Colonic mucosa (tissue), 4 donors: Measurements from ENCODE around the gene CBY3. TPM values are rescaled to one million over a fixed set of nuclear protein-coding genes. Genes with fewer than 3 reads are reported as not detected.
"Not testable (repeated sequence)": the region's sequence is repeated elsewhere in the genome, so short reads cannot be mapped to it uniquely, and the experiment has no call there.

Experiments used
- DNase-seq: peaks from one replicate; pipeline ENCODE4 v3.0.0-alpha.2; 2020
- H3K27ac ChIP-seq: fragments of 200-600 bp; one replicate; pipeline ENCODE4 v1.8.0; 2021
- H3K27me3 ChIP-seq: fragments of 200-600 bp; one replicate; pipeline ENCODE4 v1.8.0; 2021
- H3K36me3 ChIP-seq: fragments of 200-600 bp; one replicate; pipeline ENCODE4 v1.8.0; 2021
- H3K4me1 ChIP-seq: fragments of 200-600 bp; one replicate; pipeline ENCODE4 v1.8.0; 2021; ENCODE audit warnings: mild to moderate bottlenecking
- H3K4me3 ChIP-seq: fragments of 200-600 bp; one replicate; pipeline ENCODE4 v1.8.0; 2021
- H3K9ac ChIP-seq, 2 donors: one replicate each; pipeline ENCODE4 v1.7.0; 2013; ENCODE audit warnings: control low read depth in 2 of 2, low read depth in 2 of 2, low read length in 2 of 2
- H3K9me3 ChIP-seq: fragments of 200-600 bp; one replicate; pipeline ENCODE4 v1.8.0; 2021
- intact Hi-C: fragments of 100-400 bp; cut with DNase I; formaldehyde crosslinking; loops from one replicate; pipeline ENCODE4 v1.14.1; 2022
- total RNA-seq, 2 donors: library from RNA; stranded (reverse); fragmentation: NEBNext Ultra II Directional in 1 of 2; extraction: Animal tissue kit (Norgen Biotek cat#: 25700) in 1 of 2; gene quantifications; one replicate each; pipeline ENCODE4 v1.2.1, GENCODE V29; 2021
- TF ChIP-seq, protein P1 (sequence below): fragments of 200-600 bp; IDR thresholded peaks from one replicate; pipeline ENCODE4 v1.8.0; 2022; ENCODE audit warnings: antibody characterized with exemption, mild to moderate bottlenecking
- donor health status: healthy.
- donor health status: DM: no; HTN: no; CAD: no.
- donor health status: DM: no; HTN: no; CAD: no.

Gene CBY3
- total RNA-seq, 2 donors from 2014 or later: not detected

GRCh38 chr5:179698935-179699615 lies 18.2 kb upstream of the CBY3 start, which contains the start of gene CANX:
Gene CANX, plus strand, starts transcription at chr5:179698967. Its CDS starts 6,715 bp downstream, at chr5:179705682.
- Histone ChIP-seq H3K27ac (peak within 1 kb of the TSS; percentile 95), H3K4me1 (peaks cover 15% of the 10 kb centered on the region), H3K9ac (peak within 1 kb of the TSS; percentile 97 to 98), H3K9me3 (no peaks in the 10 kb centered on the region), H3K36me3 (no peaks in the 10 kb centered on the region), H3K4me3 (peak within 1 kb of the TSS; percentile 72), H3K27me3 (no peaks in the 10 kb centered on the region)
- TF ChIP-seq, protein P1, sequence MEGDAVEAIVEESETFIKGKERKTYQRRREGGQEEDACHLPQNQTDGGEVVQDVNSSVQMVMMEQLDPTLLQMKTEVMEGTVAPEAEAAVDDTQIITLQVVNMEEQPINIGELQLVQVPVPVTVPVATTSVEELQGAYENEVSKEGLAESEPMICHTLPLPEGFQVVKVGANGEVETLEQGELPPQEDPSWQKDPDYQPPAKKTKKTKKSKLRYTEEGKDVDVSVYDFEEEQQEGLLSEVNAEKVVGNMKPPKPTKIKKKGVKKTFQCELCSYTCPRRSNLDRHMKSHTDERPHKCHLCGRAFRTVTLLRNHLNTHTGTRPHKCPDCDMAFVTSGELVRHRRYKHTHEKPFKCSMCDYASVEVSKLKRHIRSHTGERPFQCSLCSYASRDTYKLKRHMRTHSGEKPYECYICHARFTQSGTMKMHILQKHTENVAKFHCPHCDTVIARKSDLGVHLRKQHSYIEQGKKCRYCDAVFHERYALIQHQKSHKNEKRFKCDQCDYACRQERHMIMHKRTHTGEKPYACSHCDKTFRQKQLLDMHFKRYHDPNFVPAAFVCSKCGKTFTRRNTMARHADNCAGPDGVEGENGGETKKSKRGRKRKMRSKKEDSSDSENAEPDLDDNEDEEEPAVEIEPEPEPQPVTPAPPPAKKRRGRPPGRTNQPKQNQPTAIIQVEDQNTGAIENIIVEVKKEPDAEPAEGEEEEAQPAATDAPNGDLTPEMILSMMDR: no peak
- intact Hi-C loops: loop anchor here (5.0 kb wide), 1 partner anchor 33 kb away; the partner anchor contains the start of gene MAML1
- no peak for DNase-seq

DNA sequence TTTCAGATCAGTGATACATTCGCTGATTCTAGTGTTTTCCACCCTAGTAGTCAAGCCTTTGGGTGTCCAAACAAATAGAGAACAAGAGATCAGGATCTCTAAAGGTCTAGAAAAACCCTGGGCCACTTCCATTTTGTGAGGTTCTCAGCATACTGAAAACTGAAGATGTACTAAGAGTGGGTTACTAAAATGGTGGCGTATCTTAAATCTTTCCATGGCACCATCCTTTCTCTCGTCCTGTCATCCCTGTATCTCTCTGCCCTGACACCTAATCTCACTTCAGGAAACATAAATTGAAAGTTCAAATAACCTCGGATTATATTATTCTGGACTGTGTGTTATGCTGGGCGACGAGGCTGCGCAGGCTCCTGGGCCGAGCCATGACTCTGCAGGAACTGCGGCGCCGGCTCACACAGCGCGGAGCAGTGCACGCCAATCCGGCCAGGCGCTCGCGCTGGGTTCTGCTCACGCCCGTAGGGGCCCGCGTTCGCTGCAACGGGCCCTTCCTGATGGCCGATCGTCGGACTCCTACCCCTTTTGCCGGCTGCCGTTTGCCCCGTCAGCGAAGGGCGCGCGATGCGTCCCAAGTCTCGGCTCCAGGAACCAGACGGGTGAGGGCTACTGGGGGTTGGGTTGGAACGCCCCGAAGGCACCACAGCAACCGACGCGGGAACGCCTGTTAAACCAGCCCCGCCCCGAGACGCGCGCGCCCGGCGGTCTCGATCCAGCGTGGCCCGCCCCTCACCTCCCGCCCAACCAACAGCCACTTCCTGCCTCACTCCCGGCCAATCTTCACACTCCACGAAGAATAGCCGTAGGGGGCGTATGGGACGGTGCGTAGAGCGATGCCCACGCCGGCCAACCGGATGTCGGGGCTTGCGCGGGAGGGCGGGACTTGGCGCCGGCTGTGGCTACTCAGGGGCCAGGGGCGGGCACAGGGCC lies 17.4 kb upstream of the CBY3 start:
- H3K9ac ChIP-seq: peak overlapping the region; percentile 91 to 98
- DNase-seq: peak; percentile 99
- peak overlapping the region; percentile 72 for H3K4me3 ChIP-seq
- H3K9me3 ChIP-seq: no peaks in the 10 kb centered on the region
- intact Hi-C loops: loop anchor here (5.0 kb wide), 1 partner anchor 34 kb away; the partner anchor contains the start of gene MAML1
- TF ChIP-seq, protein P1: no peak
- H3K27ac ChIP-seq: peak overlapping the region; percentile 95
- H3K36me3 ChIP-seq: no peaks in the 10 kb centered on the region
- H3K27me3 ChIP-seq: no peaks in the 10 kb centered on the region
- peaks cover 15% of the 10 kb centered on the region for H3K4me1 ChIP-seq

DNA sequence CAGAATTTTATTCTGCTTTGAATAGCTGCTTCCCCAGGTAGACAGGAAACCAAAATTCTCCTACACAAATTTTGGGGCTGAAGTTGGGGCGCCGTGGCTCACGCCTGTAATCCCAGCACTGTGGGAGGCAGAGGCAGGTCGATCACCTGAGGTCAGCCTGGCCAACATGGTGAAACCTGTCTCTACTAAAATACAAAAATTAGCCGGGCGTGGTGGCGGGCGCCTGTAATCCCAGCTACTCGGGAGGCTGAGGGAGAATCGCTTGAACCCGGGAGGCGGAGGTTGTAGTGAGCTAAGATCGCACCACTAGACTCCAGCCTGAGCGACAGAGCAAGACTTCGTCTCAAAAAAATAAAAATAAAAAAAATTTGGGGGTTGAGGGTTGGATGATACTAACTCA lies 16.7 kb upstream of the CBY3 start:
- not testable (repeated sequence) for DNase-seq, H3K36me3 ChIP-seq, H3K27me3 ChIP-seq, H3K9me3 ChIP-seq
- intact Hi-C loops: loop anchor here (5.0 kb wide), 1 partner anchor 35 kb away; the partner anchor contains the start of gene MAML1
- H3K4me1 ChIP-seq: peaks cover 15% of the 10 kb centered on the region
- peak overlapping the region; percentile 95 for H3K27ac ChIP-seq
- H3K4me3 ChIP-seq: peak overlapping the region; percentile 55
- peak overlapping the region; percentile 81 to 91 for H3K9ac ChIP-seq

- TF ChIP-seq, protein P1: no peak
- Histone ChIP-seq H3K27me3 (no peaks in the 10 kb centered on the region), H3K4me1 (peaks cover 15% of the 10 kb centered on the region), H3K9me3 (no peaks in the 10 kb centered on the region), H3K9ac (no peak overlapping the region), H3K36me3 (no peaks in the 10 kb centered on the region), H3K27ac (peak overlapping the region; percentile 95), H3K4me3 (no peak overlapping the region)
- intact Hi-C loops: loop anchor here (5.0 kb wide), 1 partner anchor 35 kb away; the partner anchor contains the start of gene MAML1
- DNase-seq: no peak
Observed at GRCh38 chr5:179697108-179697507, 16.3 kb upstream of the CBY3 start.

- TF ChIP-seq, protein P1: no peak
- H3K27ac ChIP-seq: peak overlapping the region; percentile 95
Observed at GRCh38 chr5:179696603-179697002, 15.8 kb upstream of the CBY3 start.

More at GRCh38 chr5:179696603-179697002, 15.8 kb upstream of the CBY3 start:
- Histone ChIP-seq H3K27me3 (no peaks in the 10 kb centered on the region), H3K4me3 (no peak overlapping the region), H3K9ac (peak overlapping the region in 1 of 2 donors; percentile 19), H3K4me1 (peaks cover 15% of the 10 kb centered on the region), H3K9me3 (no peaks in the 10 kb centered on the region), H3K36me3 (no peaks in the 10 kb centered on the region)
- intact Hi-C loops: loop anchor here (5.0 kb wide), 1 partner anchor 36 kb away; the partner anchor contains the start of gene MAML1
- no peak for DNase-seq
